Kidney capillary endothelial cell (primary cell): ENCODE data around the gene RFX2.
"Not testable (repeated sequence)": the region's sequence is repeated elsewhere in the genome, so short reads cannot be mapped to it uniquely, and the experiment has no call there.

Experiments
- DNase-seq: peaks from one replicate; pipeline ENCODE4 v3.0.0-alpha.2; 2018; ENCODE audit warnings: low spot score

The RFX2 gene

GRCh38 chr19:6038634-6039405 is 71.5 kb downstream of the RFX2 start:
- DNase-seq: no peak

DNA sequence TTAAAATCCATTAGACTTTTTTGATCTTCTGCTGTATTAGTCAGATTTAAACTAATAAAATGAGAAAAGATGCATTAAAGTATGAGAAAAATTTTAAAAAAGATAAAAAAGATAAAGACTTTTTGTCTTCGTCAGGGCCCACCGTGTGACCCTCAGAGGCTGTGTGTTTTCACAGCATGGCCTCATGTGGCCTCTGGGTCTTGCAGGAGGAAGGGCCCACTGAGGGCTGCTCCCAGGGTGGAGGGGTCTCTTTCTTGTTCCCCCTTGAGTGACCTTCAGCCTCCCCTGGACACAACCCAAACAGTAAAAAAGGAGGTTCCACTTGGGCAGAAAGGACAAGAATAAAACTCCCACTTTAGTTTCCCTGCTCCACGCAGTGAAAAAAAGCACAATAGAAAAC is 75.3 kb downstream of the RFX2 start:
- DNase-seq: no peak

GRCh38 chr19:6034512-6034911 is 75.8 kb downstream of the RFX2 start:
- DNase-seq: no peak

- DNase-seq: no peak
Measured at GRCh38 chr19:6033744-6034264, 76.5 kb downstream of the RFX2 start.

- DNase-seq: no peak
Measured at GRCh38 chr19:6032827-6033226, 77.5 kb downstream of the RFX2 start.

GRCh38 chr19:6032381-6032780 is 77.9 kb downstream of the RFX2 start:
- DNase-seq: no peak

- DNase-seq: peak; percentile 13
Measured at GRCh38 chr19:6030214-6030507, 80.1 kb downstream of the RFX2 start.

DNA sequence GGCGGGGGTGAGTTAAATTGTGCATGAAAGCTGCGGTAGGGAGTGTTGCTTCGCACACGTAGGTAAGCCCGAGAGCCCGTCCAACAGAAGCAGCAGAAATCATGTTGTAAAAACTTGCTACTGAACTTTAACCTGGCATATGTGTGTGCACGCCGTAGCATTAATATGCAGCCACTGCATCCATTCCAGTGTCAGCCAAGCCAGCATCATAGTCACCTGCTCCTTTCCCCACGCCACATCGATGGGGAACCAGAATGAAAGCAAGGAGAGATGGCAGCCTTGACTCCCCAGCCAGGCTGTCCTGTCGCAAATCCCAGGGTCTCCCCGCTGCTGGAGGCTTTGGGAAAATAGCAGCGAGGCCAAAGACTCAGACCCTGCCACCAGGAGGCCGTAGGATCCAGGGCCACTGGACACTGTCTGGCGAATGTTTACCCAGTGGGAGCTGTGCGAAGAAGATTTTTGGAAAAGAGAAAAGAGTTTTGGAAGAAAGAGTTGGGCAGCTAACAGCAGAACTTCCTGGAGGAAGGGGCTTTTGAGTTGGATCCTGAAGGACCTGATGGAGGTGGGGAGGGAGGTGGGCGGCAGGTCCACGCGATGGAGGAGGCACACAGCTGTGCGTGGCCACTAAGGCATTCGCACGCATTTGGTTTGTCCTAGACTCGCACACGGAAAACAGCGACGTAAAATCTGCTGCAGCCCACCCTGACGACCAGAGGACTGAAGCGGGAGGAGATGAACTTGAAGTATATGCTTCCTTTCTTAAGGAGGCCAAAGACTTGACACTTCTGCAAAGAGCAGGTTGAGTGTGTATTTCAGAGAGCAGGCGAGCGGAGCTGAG is 83.7 kb downstream of the RFX2 start:
- no peak for DNase-seq

DNA sequence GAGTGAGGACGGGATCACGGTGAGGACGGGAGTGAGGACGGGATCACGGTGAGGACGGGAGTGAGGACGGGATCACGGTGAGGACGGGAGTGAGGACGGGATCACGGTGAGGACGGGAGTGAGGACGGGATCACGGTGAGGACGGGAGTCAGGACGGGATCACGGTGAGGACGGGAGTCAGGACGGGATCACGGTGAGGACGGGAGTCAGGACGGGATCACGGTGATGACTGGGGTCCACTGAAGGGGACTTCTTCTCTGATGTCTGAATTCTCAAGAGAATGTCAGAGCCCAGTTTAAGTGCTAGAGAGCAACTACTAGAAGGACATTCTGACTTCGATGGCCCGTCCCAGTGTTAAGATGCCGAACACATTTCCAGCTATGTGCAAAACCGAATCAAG is 85.5 kb downstream of the RFX2 start:
- DNase-seq: not testable (repeated sequence)

DNA sequence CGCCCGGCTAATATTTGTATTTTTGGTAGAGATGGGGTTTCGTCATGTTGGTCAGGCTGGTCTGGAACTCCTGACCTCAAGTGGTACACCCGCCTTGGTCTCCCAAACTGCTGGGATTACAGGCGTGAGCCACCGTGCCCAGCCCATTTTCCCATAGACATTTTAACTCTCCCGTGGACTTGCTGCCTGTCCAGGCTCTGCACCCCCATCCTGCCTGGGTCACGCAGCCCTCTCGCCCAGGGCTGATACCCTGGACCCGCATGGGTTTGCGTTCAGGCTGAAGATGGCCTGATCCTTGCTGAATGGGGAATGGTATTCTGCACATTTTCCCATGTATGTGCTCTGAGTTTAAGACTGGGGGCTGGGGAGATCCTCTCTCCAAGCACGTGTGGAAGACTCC is 86.4 kb downstream of the RFX2 start:
- no peak for DNase-seq

- peak; percentile 61 for DNase-seq
Measured at GRCh38 chr19:6023085-6023682, 87.1 kb downstream of the RFX2 start.

- no peak for DNase-seq
Measured at GRCh38 chr19:6022570-6023064, 87.7 kb downstream of the RFX2 start.

DNA sequence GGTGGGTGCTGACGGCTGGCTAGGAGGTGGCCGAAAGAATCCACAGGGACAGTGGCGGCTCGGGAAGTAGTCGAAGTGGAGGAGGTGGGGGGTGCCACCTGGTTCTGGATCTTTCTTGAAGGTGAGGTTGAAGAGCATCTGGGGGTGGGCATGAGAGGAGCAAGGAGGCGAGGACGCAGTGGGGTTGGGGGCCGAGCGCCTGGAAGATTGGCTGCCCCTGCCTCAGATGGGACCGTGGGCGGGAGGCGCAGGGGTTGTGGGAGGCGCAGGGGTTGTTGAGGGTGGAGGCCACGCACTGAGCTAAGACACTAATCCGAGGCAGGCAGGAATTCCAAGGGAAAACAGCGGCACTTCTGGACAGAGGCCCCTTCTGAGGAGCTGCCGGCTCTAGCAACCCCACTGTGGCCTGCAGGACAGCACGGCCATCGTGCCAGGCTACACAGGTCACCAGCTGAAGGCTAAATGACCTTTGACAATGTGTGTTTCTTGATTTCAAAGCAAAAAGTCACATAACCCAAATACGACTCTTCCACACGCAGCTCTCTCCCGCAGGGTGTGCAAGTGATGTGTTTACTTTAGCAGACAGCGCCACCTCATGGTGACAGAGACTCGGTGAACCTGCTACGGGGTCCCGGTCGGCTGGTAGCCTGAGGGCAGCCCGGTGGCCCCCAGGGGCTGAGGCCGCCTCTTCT is 88.3 kb downstream of the RFX2 start:
- peak; percentile 85 for DNase-seq

DNA sequence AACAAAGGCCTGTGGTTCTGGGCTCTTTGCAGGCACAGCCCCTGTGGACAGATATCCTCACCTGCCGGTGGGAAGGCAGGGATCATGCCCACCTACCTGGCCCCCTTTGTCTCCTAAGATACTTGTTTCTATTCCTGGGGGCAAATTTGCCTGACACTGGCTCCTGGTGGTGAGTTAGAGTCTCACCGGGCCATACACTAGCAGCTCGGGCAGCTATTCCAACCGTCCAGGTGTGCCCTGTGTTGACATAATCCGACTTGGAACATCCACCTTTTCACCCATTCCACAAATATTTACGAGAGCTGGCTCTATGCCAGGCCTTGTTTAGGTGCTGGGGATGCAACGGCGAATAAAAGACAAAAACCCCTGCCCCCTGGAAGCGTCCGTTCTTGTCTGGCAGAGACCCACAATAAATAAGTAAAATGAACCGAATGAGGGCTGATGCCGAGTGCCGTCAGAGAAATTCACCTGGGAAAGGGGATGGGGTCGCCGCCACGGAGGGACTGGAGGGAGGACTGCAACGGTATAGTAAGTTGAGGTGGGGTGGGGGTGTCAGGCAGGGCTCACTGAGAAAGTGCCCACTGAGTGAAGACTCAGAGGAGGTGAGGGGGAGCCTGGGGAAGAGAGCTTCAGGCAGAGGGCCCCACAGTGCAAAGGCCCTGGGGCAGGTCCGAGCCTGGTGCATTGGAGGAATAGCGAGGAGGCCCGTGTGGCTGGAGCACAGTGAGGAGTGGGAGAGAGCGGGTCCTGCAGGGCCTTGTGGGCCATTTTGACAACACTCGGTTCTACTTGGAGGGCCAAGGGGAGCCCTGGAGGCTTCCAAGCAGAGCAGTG is 89.1 kb downstream of the RFX2 start:
- DNase-seq: no peak

- DNase-seq: no peak
Measured at GRCh38 chr19:6020166-6020882, 90.0 kb downstream of the RFX2 start.

- no peak for DNase-seq
Measured at GRCh38 chr19:6018786-6019185, 91.5 kb downstream of the RFX2 start.

- DNase-seq: no peak
Measured at GRCh38 chr19:6017576-6017975, 92.7 kb downstream of the RFX2 start.

- no peak for DNase-seq
Measured at GRCh38 chr19:6015841-6016545, 94.3 kb downstream of the RFX2 start.

DNA sequence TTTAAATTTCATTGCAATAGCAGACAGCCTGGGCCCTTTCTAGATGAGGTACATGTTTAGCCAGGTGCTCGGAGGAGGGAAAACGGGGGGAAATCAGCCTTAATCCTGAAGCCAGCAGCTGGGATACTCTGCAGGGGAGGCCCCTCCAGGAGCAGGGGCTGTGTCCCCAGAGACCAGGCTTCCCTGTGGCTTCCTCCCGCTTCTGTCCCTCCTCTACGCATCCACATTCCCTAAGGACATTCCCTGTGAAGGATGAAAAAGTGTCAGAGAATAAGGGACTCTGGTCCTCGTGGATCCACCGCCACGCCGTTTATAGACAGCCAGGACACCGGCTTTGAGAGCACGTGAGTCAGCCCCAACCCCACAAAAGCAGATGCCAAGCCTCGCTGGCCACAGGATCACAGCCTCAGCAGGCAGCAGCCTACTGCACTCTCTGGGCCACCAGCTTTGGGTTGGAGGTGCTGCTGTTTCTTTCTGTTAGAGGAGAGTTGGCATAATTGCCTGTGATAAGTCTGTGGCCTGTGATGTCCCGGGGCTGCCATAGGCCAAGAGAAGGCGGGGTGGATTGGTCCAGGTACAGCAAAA is 95.7 kb downstream of the RFX2 start:
- no peak for DNase-seq
